KOPT-K1 (cell line): ENCODE measurements around the gene SMC3.
"Not testable (repeated sequence)": the region's sequence is repeated elsewhere in the genome, so short reads cannot be mapped to it uniquely, and the experiment has no call there.

Experiments
- H3K27ac ChIP-seq: fragments of 200-600 bp; sonication (generic); 2 replicates; pipeline ENCODE4 v1.5.1; 2016; ENCODE audit warnings: antibody characterized with exemption, mild to moderate bottlenecking, low read depth, low read length; ENCODE audit not compliant: poor library complexity, severe bottlenecking
- H3K36me3 ChIP-seq: fragments of 200-600 bp; sonication (generic); 2 replicates; pipeline ENCODE4 v1.5.1; 2017; ENCODE audit warnings: antibody characterized with exemption, mild to moderate bottlenecking, low read length, moderate library complexity; ENCODE audit not compliant: insufficient read depth
- H3K9me3 ChIP-seq: fragments of 200-600 bp; sonication (generic); 2 replicates; pipeline ENCODE4 v1.5.1; 2017; ENCODE audit warnings: antibody characterized with exemption, low read length, mild to moderate bottlenecking; ENCODE audit not compliant: insufficient read depth, poor library complexity, severe bottlenecking

Gene SMC3

GRCh38 chr10:110638319-110638718 is 70.8 kb downstream of the SMC3 start:
- Histone ChIP-seq H3K9me3 (peaks cover 8% of the 10 kb centered on the region), H3K36me3 (no peaks in the 10 kb centered on the region), H3K27ac (no peak overlapping the region)

- peaks cover 11% of the 10 kb centered on the region for H3K9me3 ChIP-seq
- H3K36me3 ChIP-seq, H3K27ac ChIP-seq: not testable (repeated sequence)
These were observed 71.6 kb downstream of the SMC3 start for GRCh38 chr10:110639046-110639445.

- not testable (repeated sequence) for H3K36me3 ChIP-seq, H3K27ac ChIP-seq
- peaks cover 11% of the 10 kb centered on the region for H3K9me3 ChIP-seq
These were observed 72.4 kb downstream of the SMC3 start for GRCh38 chr10:110639858-110640257.

GRCh38 chr10:110641256-110641655 is 73.8 kb downstream of the SMC3 start:
- Histone ChIP-seq H3K36me3 (no peaks in the 10 kb centered on the region), H3K9me3 (peaks cover 11% of the 10 kb centered on the region), H3K27ac (no peak overlapping the region)

GRCh38 chr10:110642204-110643034 is 74.9 kb downstream of the SMC3 start:
- Histone ChIP-seq H3K36me3 (no peaks in the 10 kb centered on the region), H3K27ac (no peak overlapping the region), H3K9me3 (peaks cover 11% of the 10 kb centered on the region)

GRCh38 chr10:110643035-110643652 is 75.6 kb downstream of the SMC3 start:
- H3K9me3 ChIP-seq, result peaks cover 11% of the 10 kb centered on the region
- no peak overlapping the region for H3K27ac ChIP-seq
- no peaks in the 10 kb centered on the region for H3K36me3 ChIP-seq

- no peaks in the 10 kb centered on the region for H3K36me3 ChIP-seq
- H3K9me3 ChIP-seq, result peaks cover 11% of the 10 kb centered on the region
- no peak within 1 kb of the TSS for H3K27ac ChIP-seq
These were observed 76.4 kb downstream of the SMC3 start, which contains the start of gene RBM20 for GRCh38 chr10:110643653-110644597. Gene RBM20 (plus strand): TSS chr10:110644336. CDS start chr10:110644455, 119 bp downstream.

- no peak overlapping the region for H3K27ac ChIP-seq
- H3K9me3 ChIP-seq, result peaks cover 11% of the 10 kb centered on the region
- no peaks in the 10 kb centered on the region for H3K36me3 ChIP-seq
These were observed 77.3 kb downstream of the SMC3 start for GRCh38 chr10:110644598-110645462.

GRCh38 chr10:110646417-110647135 is 79.1 kb downstream of the SMC3 start:
- H3K36me3 ChIP-seq, result no peaks in the 10 kb centered on the region
- no peak overlapping the region for H3K27ac ChIP-seq
- peaks cover 11% of the 10 kb centered on the region for H3K9me3 ChIP-seq

- Histone ChIP-seq H3K9me3 (peaks cover 11% of the 10 kb centered on the region), H3K27ac (no peak overlapping the region), H3K36me3 (no peaks in the 10 kb centered on the region)
These were observed 79.6 kb downstream of the SMC3 start for GRCh38 chr10:110647136-110647430.

GRCh38 chr10:110648692-110649346 is 81.3 kb downstream of the SMC3 start:
- Histone ChIP-seq H3K27ac (no peak overlapping the region), H3K36me3 (no peaks in the 10 kb centered on the region), H3K9me3 (no peaks in the 10 kb centered on the region)

GRCh38 chr10:110649347-110650264 is 82.1 kb downstream of the SMC3 start:
- Histone ChIP-seq H3K27ac (no peak overlapping the region), H3K36me3 (no peaks in the 10 kb centered on the region), H3K9me3 (no peaks in the 10 kb centered on the region)

GRCh38 chr10:110650265-110650668 is 82.8 kb downstream of the SMC3 start:
- Histone ChIP-seq H3K27ac (no peak overlapping the region), H3K36me3 (no peaks in the 10 kb centered on the region), H3K9me3 (no peaks in the 10 kb centered on the region)
